ENCODE measurements around the gene IGLL5.
"Not testable (repeated sequence)": the region's sequence is repeated elsewhere in the genome, so short reads cannot be mapped to it uniquely, and the experiment has no call there.

Gene IGLL5

GRCh38 chr22:22895776-22896445 is 8.3 kb downstream of the IGLL5 start:
- TF ChIP-seq POLR2A (IDR thresholded peaks at IDR 0.05; ENCODE audit: extremely low read depth, insufficient read length): no peak
- no peak for TF ChIP-seq CTCF (IDR thresholded peaks at IDR 0.05; ENCODE audit: low read depth, low read length)
- TF ChIP-seq MAX (IDR thresholded peaks at IDR 0.05; ENCODE audit: low read depth, low read length): no peak
- TF ChIP-seq MYC (IDR thresholded peaks at IDR 0.05; ENCODE audit: low read depth, low read length): no peak
- no peak for DNase-seq (ENCODE audit: low read depth)
- H3K4me3 ChIP-seq (ENCODE audit: low read depth, low read length): no peak overlapping the region

- TF ChIP-seq MYC (IDR thresholded peaks at IDR 0.05; ENCODE audit: low read depth, low read length): no peak
- no peak for TF ChIP-seq MAX (IDR thresholded peaks at IDR 0.05; ENCODE audit: low read depth, low read length)
- TF ChIP-seq CTCF (IDR thresholded peaks at IDR 0.05; ENCODE audit: low read depth, low read length): no peak
- no peak for TF ChIP-seq POLR2A (IDR thresholded peaks at IDR 0.05; ENCODE audit: extremely low read depth, insufficient read length)
- no peak for DNase-seq (ENCODE audit: low read depth)
- H3K4me3 ChIP-seq (ENCODE audit: low read depth, low read length): no peak overlapping the region
Measured at GRCh38 chr22:22896601-22897000, 9.0 kb downstream of the IGLL5 start.

GRCh38 chr22:22897091-22897490 is 9.5 kb downstream of the IGLL5 start:
- no peak for DNase-seq (ENCODE audit: low read depth)
- no peak overlapping the region for H3K4me3 ChIP-seq (ENCODE audit: low read depth, low read length)
- TF ChIP-seq CTCF (IDR thresholded peaks at IDR 0.05; ENCODE audit: low read depth, low read length) (no peak), MAX (IDR thresholded peaks at IDR 0.05; ENCODE audit: low read depth, low read length) (no peak), POLR2A (IDR thresholded peaks at IDR 0.05; ENCODE audit: extremely low read depth, insufficient read length) (no peak), MYC (IDR thresholded peaks at IDR 0.05; ENCODE audit: low read depth, low read length) (no peak)

GRCh38 chr22:22897947-22898346 is 10.3 kb downstream of the IGLL5 start:
- H3K4me3 ChIP-seq (ENCODE audit: low read depth, low read length): no peak overlapping the region
- no peak for DNase-seq (ENCODE audit: low read depth)
- TF ChIP-seq CTCF (IDR thresholded peaks at IDR 0.05; ENCODE audit: low read depth, low read length): no peak
- TF ChIP-seq POLR2A (IDR thresholded peaks at IDR 0.05; ENCODE audit: extremely low read depth, insufficient read length): no peak
- no peak for TF ChIP-seq MYC (IDR thresholded peaks at IDR 0.05; ENCODE audit: low read depth, low read length)
- TF ChIP-seq MAX (IDR thresholded peaks at IDR 0.05; ENCODE audit: low read depth, low read length): no peak

GRCh38 chr22:22898411-22898950 is 10.9 kb downstream of the IGLL5 start:
- DNase-seq (ENCODE audit: low read depth): not testable (repeated sequence)

GRCh38 chr22:22899342-22900080 is 11.9 kb downstream of the IGLL5 start:
- H3K4me3 ChIP-seq (ENCODE audit: low read depth, low read length); DNase-seq (ENCODE audit: low read depth): not testable (repeated sequence)

More at GRCh38 chr22:22898411-22898950, 10.9 kb downstream of the IGLL5 start:
- H3K4me3 ChIP-seq (ENCODE audit: low read depth, low read length): not testable (repeated sequence)

GRCh38 chr22:22900527-22901205 is 13.1 kb downstream of the IGLL5 start:
- DNase-seq (ENCODE audit: low read depth); H3K4me3 ChIP-seq (ENCODE audit: low read depth, low read length): not testable (repeated sequence)
